ENCODE results near the gene CKAP2.
"Not testable (repeated sequence)": the region's sequence is repeated elsewhere in the genome, so short reads cannot be mapped to it uniquely, and the experiment has no call there.

The CKAP2 gene

GRCh38 chr13:52451135-52451804 is 4.0 kb upstream of the CKAP2 start:
- DNase-seq: no peak

- no peak for DNase-seq
Measured at GRCh38 chr13:52452470-52452869, 2.8 kb upstream of the CKAP2 start.

- no peak for DNase-seq
Measured at GRCh38 chr13:52454459-52454819, 839 bp upstream of the CKAP2 start.

GRCh38 chr13:52455677-52456041 is 381 bp downstream of the CKAP2 start:
- peak; percentile 74 for DNase-seq

- no peak for DNase-seq
Measured at GRCh38 chr13:52459668-52460067, 4.4 kb downstream of the CKAP2 start.

GRCh38 chr13:52461265-52461664 is 6.0 kb downstream of the CKAP2 start:
- DNase-seq: no peak

- DNase-seq: no peak
Measured at GRCh38 chr13:52463526-52463925, 8.2 kb downstream of the CKAP2 start.

- DNase-seq: not testable (repeated sequence)
Measured at GRCh38 chr13:52468487-52468886, 13.2 kb downstream of the CKAP2 start.

- not testable (repeated sequence) for DNase-seq
Measured at GRCh38 chr13:52480677-52481428, 25.6 kb downstream of the CKAP2 start.

GRCh38 chr13:52487078-52487477 is 31.8 kb downstream of the CKAP2 start:
- DNase-seq: not testable (repeated sequence)

GRCh38 chr13:52488763-52489162 is 33.5 kb downstream of the CKAP2 start:
- not testable (repeated sequence) for DNase-seq

GRCh38 chr13:52491015-52491414 is 35.7 kb downstream of the CKAP2 start:
- not testable (repeated sequence) for DNase-seq

GRCh38 chr13:52494241-52494640 is 39.0 kb downstream of the CKAP2 start:
- not testable (repeated sequence) for DNase-seq

- DNase-seq: not testable (repeated sequence)
Measured at GRCh38 chr13:52497979-52498378, 42.7 kb downstream of the CKAP2 start.

- not testable (repeated sequence) for DNase-seq
Measured at GRCh38 chr13:52502277-52502676, 47.0 kb downstream of the CKAP2 start.

GRCh38 chr13:52505843-52506242 is 50.6 kb downstream of the CKAP2 start:
- not testable (repeated sequence) for DNase-seq

GRCh38 chr13:52509532-52509931 is 54.3 kb downstream of the CKAP2 start:
- DNase-seq: not testable (repeated sequence)

GRCh38 chr13:52510221-52510797 is 55.0 kb downstream of the CKAP2 start:
- DNase-seq: not testable (repeated sequence)

- not testable (repeated sequence) for DNase-seq
Measured at GRCh38 chr13:52511598-52511997, 56.3 kb downstream of the CKAP2 start.

GRCh38 chr13:52513957-52514596 is 58.8 kb downstream of the CKAP2 start:
- DNase-seq: not testable (repeated sequence)

GRCh38 chr13:52523323-52523722 is 68.0 kb downstream of the CKAP2 start:
- not testable (repeated sequence) for DNase-seq
